Erythroblast (primary cell): ENCODE results near the gene NPY1R.

Experiments used
- DNase-seq, 2 experiments: peaks; one replicate each; lab custom pipeline; 2025; lab: John Stamatoyannopoulos, UW
- GATA1 ChIP-seq: IDR thresholded peaks from 2 replicates; pipeline ENCODE4 v1.6.1; 2011; ENCODE audit warnings: low read depth, mild to moderate bottlenecking, control low read depth, low read length, moderate library complexity
- POLR2A ChIP-seq: IDR thresholded peaks from 2 replicates; pipeline ENCODE4 v1.6.1; 2011; ENCODE audit warnings: mild to moderate bottlenecking, low read length

NPY1R gene

GRCh38 chr4:163317110-163317509, 15.3 kb downstream of the NPY1R start:
- TF ChIP-seq GATA1 (no peak), POLR2A (no peak)
- no peak for DNase-seq

GRCh38 chr4:163309466-163309865, 22.9 kb downstream of the NPY1R start:
- no peak for DNase-seq
- TF ChIP-seq GATA1 (no peak), POLR2A (no peak)

- DNase-seq, result no peak
- no peak for TF ChIP-seq GATA1
- TF ChIP-seq POLR2A, result no peak
Observed at GRCh38 chr4:163303069-163303468, 29.3 kb downstream of the NPY1R start.

GRCh38 chr4:163300445-163300844, 32.0 kb downstream of the NPY1R start:
- TF ChIP-seq GATA1 (no peak), POLR2A (no peak)
- no peak for DNase-seq

GRCh38 chr4:163295138-163295537, 37.3 kb downstream of the NPY1R start:
- DNase-seq, result no peak
- TF ChIP-seq POLR2A (no peak), GATA1 (no peak)

- TF ChIP-seq GATA1 (no peak), POLR2A (no peak)
- no peak for DNase-seq
Observed at GRCh38 chr4:163284304-163284703, 48.1 kb downstream of the NPY1R start.

GRCh38 chr4:163280703-163281519, 51.5 kb downstream of the NPY1R start:
- TF ChIP-seq GATA1 (no peak), POLR2A (no peak)
- peak in 1 of 2 experiments; percentile 43 for DNase-seq

- DNase-seq, result no peak
- TF ChIP-seq POLR2A, result no peak
- TF ChIP-seq GATA1, result no peak
Observed at GRCh38 chr4:163279713-163280112, 52.7 kb downstream of the NPY1R start.

GRCh38 chr4:163274861-163275260, 57.5 kb downstream of the NPY1R start:
- DNase-seq, result no peak
- TF ChIP-seq GATA1, result no peak
- no peak for TF ChIP-seq POLR2A
